Coronary artery (tissue), 2 donors: ENCODE measurements around the gene FAM187B.

Source experiments
- DNase-seq: peaks from one replicate; pipeline ENCODE4 v3.0.0-alpha.2; 2017; ENCODE audit warnings: low spot score
- H3K27ac ChIP-seq, 2 donors: fragments of 200-600 bp; sonication (generic); one replicate each; pipeline ENCODE4 v1.5.1; 2016 to 2019
- H3K4me3 ChIP-seq: fragments of 200-600 bp; sonication (generic); 2 replicates; pipeline ENCODE4 v1.5.1; 2016; ENCODE audit warnings: mild to moderate bottlenecking, moderate library complexity
- CTCF ChIP-seq: fragments of 200-600 bp; sonication (generic); IDR thresholded peaks from one replicate; pipeline ENCODE4 v1.5.1; 2019; ENCODE audit warnings: antibody characterized with exemption

The FAM187B gene

DNA sequence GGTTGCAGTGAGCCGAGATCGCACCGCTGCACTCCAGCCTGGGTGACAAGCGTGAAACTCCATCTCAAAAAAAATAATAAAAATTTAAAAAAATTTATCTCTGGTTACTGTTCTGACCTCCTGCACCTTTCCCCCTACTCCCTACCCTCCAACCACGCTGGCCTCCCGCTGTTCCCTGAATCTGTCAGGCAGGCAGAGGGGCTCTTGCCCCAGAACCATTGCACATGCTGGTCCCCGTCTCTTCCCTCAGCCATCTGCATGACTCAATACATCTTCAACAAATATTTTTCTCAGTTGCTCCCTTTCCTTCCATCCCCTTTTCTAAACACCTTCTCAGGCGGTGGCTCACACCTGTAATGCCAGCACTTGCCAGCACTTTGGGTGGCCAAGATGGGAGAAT lies 1.1 kb upstream of the FAM187B start:
- peak; percentile 55 for DNase-seq
- no peak for TF ChIP-seq CTCF
- Histone ChIP-seq H3K27ac (no peak overlapping the region), H3K4me3 (no peak overlapping the region)

- Histone ChIP-seq H3K4me3 (no peak overlapping the region), H3K27ac (no peak overlapping the region)
- DNase-seq: no peak
- TF ChIP-seq CTCF: no peak
Observed at GRCh38 chr19:35226748-35227147, 1.8 kb downstream of the FAM187B start.

DNA sequence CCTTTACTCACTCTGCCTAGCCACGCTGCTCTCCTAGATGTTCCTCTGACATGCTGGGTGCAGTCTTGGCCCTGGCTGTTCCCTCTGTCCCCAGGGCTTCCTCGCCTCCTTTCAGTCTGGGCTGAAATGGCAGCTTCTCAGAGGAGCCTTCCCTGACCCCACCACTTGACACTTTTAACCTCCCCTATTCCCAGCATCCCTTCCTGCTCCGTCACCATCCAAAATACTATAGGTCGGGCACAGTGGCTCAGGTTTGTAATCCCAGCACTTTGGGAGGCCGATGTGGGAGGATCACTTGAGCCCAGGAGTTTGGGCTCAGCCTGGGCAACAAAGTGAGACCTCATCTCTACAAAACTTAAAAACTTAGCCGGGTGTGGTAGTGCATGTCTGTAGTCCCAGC lies 2.6 kb downstream of the FAM187B start:
- Histone ChIP-seq H3K27ac (no peak overlapping the region), H3K4me3 (no peak overlapping the region)
- DNase-seq: no peak
- no peak for TF ChIP-seq CTCF

- no peak for DNase-seq
- TF ChIP-seq CTCF: no peak
- no peak overlapping the region for H3K4me3 ChIP-seq
- H3K27ac ChIP-seq: no peak overlapping the region
Observed at GRCh38 chr19:35224681-35225571, 3.6 kb downstream of the FAM187B start.

GRCh38 chr19:35223862-35224505 lies 4.6 kb downstream of the FAM187B start:
- Histone ChIP-seq H3K4me3 (no peak overlapping the region), H3K27ac (no peak overlapping the region)
- TF ChIP-seq CTCF: no peak
- no peak for DNase-seq

- Histone ChIP-seq H3K27ac (no peak overlapping the region), H3K4me3 (no peak overlapping the region)
- TF ChIP-seq CTCF: no peak
- DNase-seq: no peak
Observed at GRCh38 chr19:35223084-35223790, 5.3 kb downstream of the FAM187B start.
